SK-MEL-5 (cell line): ENCODE data around the gene LGR6. TPM values are rescaled to one million over a fixed set of nuclear protein-coding genes. Genes with fewer than 3 reads are reported as not detected.
"Not testable (repeated sequence)": the region's sequence is repeated elsewhere in the genome, so short reads cannot be mapped to it uniquely, and the experiment has no call there.

Experiments
- DNase-seq: peaks from one replicate; pipeline ENCODE4 v3.0.0-alpha.2; 2016; ENCODE audit warnings: low read depth, low spot score
- in situ Hi-C: cut with HindIII; loops from 2 replicates; pipeline ENCODE4 v1.10.0; 2016; ENCODE audit warnings: low sequenced_read_pairs, high pct_unique_total_duplicates, low pct_unique_long_range_greater_than_20kb
- total RNA-seq: library from RNA; depleted of rRNA; stranded (reverse); fragments of >200 nt; shearing (Covaris generic); gene quantifications from 2 replicates; pipeline ENCODE4 v1.2.3, GENCODE V29; 2014; rRNA removed

LGR6 gene
- total RNA-seq, 1 experiment from 2014 or later, result not detected

- in situ Hi-C loops, result no loop called here
- DNase-seq, result no peak
Measured at GRCh38 chr1:202351725-202352124, 158.1 kb downstream of the LGR6 start.

DNA sequence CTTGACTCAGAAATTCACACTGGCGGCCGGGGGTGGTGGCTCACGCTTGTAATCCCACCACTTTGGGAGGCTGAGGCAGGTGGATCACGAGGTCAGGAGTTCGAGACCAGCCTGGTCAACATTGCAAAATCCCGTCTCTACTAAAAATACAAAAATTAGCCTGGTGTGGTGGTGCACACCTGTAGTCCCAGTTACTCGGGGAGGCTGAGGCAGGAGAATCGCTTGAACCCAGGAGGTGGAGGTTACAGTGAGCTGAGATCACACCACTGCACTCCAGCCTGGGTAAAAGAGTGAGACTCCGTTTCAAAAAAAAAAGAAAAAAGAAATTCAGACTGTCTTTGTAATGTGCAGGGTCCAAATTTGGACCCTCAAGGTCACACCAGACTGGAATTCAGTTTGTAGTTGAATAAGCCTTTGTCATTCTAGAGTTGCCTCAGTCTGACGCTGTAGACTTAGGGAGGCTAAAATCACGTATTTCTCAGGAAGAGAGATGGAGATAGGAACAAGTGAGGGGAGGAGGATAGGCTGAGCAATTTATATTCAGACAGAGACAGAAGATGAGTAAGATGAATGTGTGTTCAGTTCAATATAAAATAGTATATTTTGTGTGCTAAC is 159.1 kb downstream of the LGR6 start:
- DNase-seq, in situ Hi-C loops: not testable (repeated sequence)

DNA sequence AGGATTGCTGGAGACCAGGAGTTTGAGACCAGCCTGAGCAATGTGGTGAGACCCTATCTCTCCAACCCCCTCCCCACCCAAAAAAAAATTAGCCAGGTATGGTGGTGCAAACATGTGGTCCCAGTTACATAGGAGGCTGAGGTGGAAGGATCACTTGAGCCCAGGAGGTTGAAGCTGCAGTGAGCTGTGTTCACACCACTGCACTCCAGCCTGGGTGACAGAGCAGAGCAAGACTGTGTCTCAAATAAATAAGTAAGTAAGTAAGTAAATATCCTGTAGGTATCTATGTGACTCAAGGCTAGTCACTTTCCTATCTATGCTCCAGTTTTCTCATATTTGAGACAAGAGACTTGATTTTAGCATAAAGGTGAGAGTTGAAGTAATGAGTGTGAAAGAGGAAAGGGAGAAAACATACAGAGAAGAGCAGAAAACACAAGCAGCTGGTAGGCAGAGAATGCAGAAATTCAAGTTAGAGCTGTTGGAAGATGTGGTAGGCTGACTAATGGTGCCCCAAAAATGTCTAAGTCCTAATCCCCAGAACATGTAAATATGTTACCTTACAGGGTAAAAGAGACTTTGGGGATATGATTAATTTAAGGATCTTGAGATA is 162.4 kb downstream of the LGR6 start:
- in situ Hi-C loops, result no loop called here
- no peak for DNase-seq

- in situ Hi-C loops, result no loop called here
Measured at GRCh38 chr1:202357506-202357905, 163.9 kb downstream of the LGR6 start.

GRCh38 chr1:202361224-202361623 is 167.6 kb downstream of the LGR6 start:
- in situ Hi-C loops, result no loop called here
- DNase-seq, result no peak

More at GRCh38 chr1:202357506-202357905, 163.9 kb downstream of the LGR6 start:
- no peak for DNase-seq

GRCh38 chr1:202361701-202362100 is 168.1 kb downstream of the LGR6 start:
- no peak for DNase-seq
- in situ Hi-C loops, result no loop called here

DNA sequence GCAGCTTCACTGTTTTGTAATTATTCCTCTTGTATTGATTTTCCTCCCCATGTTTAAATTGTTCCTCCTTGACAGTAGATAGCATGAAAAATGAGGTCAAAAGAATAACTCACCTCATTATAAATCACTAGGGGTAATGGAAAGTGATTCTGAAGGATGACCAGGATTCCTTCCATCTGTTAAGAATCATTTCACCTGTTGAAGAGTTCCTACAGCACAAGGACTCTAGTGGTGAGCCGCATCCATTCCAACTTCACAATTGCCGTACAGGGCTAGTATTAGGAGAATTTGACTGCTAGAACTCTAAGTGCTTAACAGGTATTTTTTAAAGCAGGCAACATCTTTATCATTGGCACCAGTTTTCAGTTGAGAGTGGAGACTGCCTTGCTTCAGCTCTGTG is 168.6 kb downstream of the LGR6 start:
- in situ Hi-C loops, result no loop called here
- no peak for DNase-seq

DNA sequence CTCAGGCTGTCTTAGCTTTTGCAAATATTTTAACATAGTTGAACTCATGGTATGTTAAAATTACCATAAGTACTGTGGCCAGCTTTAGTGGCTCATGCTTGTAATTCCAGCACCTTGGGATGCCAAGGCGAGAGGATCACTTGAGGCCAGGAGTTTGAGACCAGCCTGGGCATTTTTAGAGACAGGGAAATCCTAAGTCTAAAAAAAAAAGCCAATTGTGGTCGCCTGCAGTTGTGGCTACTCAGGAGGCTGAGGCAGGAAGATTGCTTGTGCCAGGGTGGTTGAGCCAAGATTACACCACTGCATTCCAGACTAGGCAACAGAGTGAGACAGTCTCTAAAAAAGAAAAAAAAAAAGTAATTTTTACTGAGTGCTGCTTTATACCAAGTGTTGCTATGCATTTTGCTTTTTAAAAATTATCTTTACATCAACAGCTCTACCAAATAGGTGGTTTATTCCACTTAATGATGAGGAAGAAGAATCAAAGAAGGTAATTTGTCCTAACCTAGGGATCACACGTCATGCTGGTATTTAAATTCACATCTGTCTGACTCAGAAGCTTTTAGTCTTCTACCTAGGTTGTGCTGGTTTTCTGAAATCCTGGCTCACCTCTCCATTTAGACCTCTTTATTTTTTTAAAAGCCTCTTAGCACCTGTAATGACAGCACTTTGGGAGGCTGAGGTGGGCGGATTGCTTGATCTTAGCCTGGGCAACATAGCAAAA is 171.7 kb downstream of the LGR6 start:
- DNase-seq, result no peak
- in situ Hi-C loops, result no loop called here

DNA sequence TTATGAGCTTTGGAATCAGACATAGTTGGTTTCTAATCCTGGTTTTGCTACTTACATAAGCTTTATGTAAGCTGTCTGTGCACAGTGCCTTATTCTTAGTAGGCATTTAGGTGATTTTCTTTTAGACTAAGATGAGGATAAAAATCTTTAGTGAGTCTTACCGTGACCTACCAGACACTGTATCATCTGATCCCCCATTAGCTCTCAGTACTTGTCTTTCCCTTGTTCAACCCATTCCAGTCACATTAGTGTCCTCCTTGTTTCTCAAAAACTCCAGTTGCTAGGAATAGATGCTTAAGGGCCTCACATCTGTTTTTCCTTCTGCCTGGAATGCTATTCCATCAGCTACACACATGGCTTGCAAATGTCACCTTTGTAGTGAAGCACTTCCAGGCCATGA is 173.7 kb downstream of the LGR6 start:
- in situ Hi-C loops, result no loop called here
- DNase-seq, result no peak

Other genes with a start within 250 kb of the LGR6 start
- not detected in 2 replicates for gene LMOD1, start 247.3 kb upstream of the LGR6 start, total RNA-seq
- 112 and 114 TPM in 2 replicates for gene TIMM17A, start 238.3 kb upstream of the LGR6 start, total RNA-seq
- gene RNPEP, start 211.2 kb upstream of the LGR6 start, total RNA-seq, result 61.4 and 63.8 TPM in 2 replicates
- gene ELF3, start 183.2 kb upstream of the LGR6 start, total RNA-seq, result 0.13 TPM in 1 of 2 replicates, not detected in the other
- not detected in 2 replicates for gene GPR37L1, start 70.9 kb upstream of the LGR6 start, total RNA-seq
- gene ARL8A, start 49.1 kb upstream of the LGR6 start, total RNA-seq, result 33.2 and 33.5 TPM in 2 replicates
- gene PTPN7, start 33.2 kb upstream of the LGR6 start, total RNA-seq, result not detected in 2 replicates
- gene UBE2T, start 148.1 kb downstream of the LGR6 start, total RNA-seq, result 78.6 and 80.5 TPM in 2 replicates
- 18.6 and 26.2 TPM in 2 replicates for gene PPP1R12B, start 154.9 kb downstream of the LGR6 start, total RNA-seq